Uterus (tissue), 4 donors: ENCODE data around the gene MED26. TPM values are rescaled to one million over a fixed set of nuclear protein-coding genes. Genes with fewer than 3 reads are reported as not detected.

Source experiments
- DNase-seq, 2 donors: peaks; one replicate each; pipeline ENCODE4 v3.0.0-alpha.2; 2019 to 2020
- H3K27ac ChIP-seq, 2 donors: fragments of 200-600 bp; sonication (generic); 1 replicate in 1 of 2; 2 replicates in 1 of 2; pipeline ENCODE4 v1.5.1; 2016 to 2018
- H3K27me3 ChIP-seq, 2 donors: fragments of 200-600 bp; sonication (generic); one replicate each; pipeline ENCODE4 v1.5.1; 2018 to 2019; ENCODE audit warnings: control low read depth in 1 of 2
- H3K36me3 ChIP-seq, 2 donors: fragments of 200-600 bp; sonication (generic); one replicate each; pipeline ENCODE4 v1.5.1; 2019; ENCODE audit warnings: control low read depth in 1 of 2
- H3K4me1 ChIP-seq, 2 donors: fragments of 200-600 bp; sonication (generic); one replicate each; pipeline ENCODE4 v1.5.1; 2018 to 2019; ENCODE audit warnings: control low read depth in 1 of 2
- H3K4me3 ChIP-seq, 2 donors: fragments of 200-600 bp; sonication (generic); 1 replicate in 1 of 2; 2 replicates in 1 of 2; pipeline ENCODE4 v1.5.1; 2018 to 2019; ENCODE audit warnings: mild to moderate bottlenecking in 1 of 2
- H3K9me3 ChIP-seq, 2 donors: fragments of 200-600 bp; sonication (generic); one replicate each; pipeline ENCODE4 v1.5.1; 2019; ENCODE audit warnings: control low read depth in 1 of 2
- POLR2A ChIP-seq, 2 donors: fragments of 450-650 bp; IDR thresholded peaks; one replicate each; pipeline ENCODE4 v1.6.1; 2016; ENCODE audit warnings: antibody characterized with exemption in 2 of 2, mild to moderate bottlenecking in 1 of 2, moderate library complexity in 1 of 2
- intact Hi-C: fragments of 100-400 bp; cut with DNase I; formaldehyde crosslinking; loops from one replicate; pipeline ENCODE4 v1.15.1; 2023; ENCODE audit warnings: low total_unique reads
- total RNA-seq, 4 donors: library from RNA; depleted of rRNA in 3 of 4; stranded (reverse); fragments of >200 nt in 3 of 4; gene quantifications; one replicate each; pipeline versions ENCODE4 v1.1.0 to v1.2.4, GENCODE V29; 2014 to 2023
- TF ChIP-seq, protein P1 (sequence below), 4 experiments: fragments of 200-600 bp in 2 of 4; fragments of 450-650 bp in 2 of 4; sonication (generic) in 2 of 4; IDR thresholded peaks; one replicate each; pipeline ENCODE4 v1.5.1; 2016 to 2019; ENCODE audit warnings: antibody characterized with exemption in 4 of 4, mild to moderate bottlenecking in 2 of 4, moderate library complexity in 1 of 4
- donor health status: DM: yes; HTN: yes; CAD: no.

MED26 gene
- total RNA-seq, 4 donors from 2014 or later: 1.5 to 13.5 (median 3.6) TPM

- no peak for TF ChIP-seq POLR2A (IDR thresholded peaks at IDR 0.05)
- TF ChIP-seq, protein P1, sequence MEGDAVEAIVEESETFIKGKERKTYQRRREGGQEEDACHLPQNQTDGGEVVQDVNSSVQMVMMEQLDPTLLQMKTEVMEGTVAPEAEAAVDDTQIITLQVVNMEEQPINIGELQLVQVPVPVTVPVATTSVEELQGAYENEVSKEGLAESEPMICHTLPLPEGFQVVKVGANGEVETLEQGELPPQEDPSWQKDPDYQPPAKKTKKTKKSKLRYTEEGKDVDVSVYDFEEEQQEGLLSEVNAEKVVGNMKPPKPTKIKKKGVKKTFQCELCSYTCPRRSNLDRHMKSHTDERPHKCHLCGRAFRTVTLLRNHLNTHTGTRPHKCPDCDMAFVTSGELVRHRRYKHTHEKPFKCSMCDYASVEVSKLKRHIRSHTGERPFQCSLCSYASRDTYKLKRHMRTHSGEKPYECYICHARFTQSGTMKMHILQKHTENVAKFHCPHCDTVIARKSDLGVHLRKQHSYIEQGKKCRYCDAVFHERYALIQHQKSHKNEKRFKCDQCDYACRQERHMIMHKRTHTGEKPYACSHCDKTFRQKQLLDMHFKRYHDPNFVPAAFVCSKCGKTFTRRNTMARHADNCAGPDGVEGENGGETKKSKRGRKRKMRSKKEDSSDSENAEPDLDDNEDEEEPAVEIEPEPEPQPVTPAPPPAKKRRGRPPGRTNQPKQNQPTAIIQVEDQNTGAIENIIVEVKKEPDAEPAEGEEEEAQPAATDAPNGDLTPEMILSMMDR (IDR thresholded peaks at IDR 0.05): no peak
- Histone ChIP-seq H3K36me3 (no peaks in the 10 kb centered on the region), H3K27me3 (no peaks in the 10 kb centered on the region), H3K9me3 (no peaks in the 10 kb centered on the region), H3K4me1 (no peaks in the 10 kb centered on the region), H3K4me3 (no peak overlapping the region), H3K27ac (no peak overlapping the region)
- no peak for DNase-seq
- intact Hi-C loops: no loop called here
These were observed 10.7 kb upstream of the MED26 start for GRCh38 chr19:16638666-16639065.

- Histone ChIP-seq H3K9me3 (no peaks in the 10 kb centered on the region), H3K36me3 (no peaks in the 10 kb centered on the region), H3K27me3 (no peaks in the 10 kb centered on the region), H3K4me3 (no peak overlapping the region), H3K27ac (no peak overlapping the region), H3K4me1 (no peaks in the 10 kb centered on the region)
- TF ChIP-seq, protein P1 (IDR thresholded peaks at IDR 0.05): no peak
- no peak for TF ChIP-seq POLR2A (IDR thresholded peaks at IDR 0.05)
- DNase-seq: no peak
- intact Hi-C loops: no loop called here
These were observed 9.5 kb upstream of the MED26 start for GRCh38 chr19:16637535-16637934.

DNA sequence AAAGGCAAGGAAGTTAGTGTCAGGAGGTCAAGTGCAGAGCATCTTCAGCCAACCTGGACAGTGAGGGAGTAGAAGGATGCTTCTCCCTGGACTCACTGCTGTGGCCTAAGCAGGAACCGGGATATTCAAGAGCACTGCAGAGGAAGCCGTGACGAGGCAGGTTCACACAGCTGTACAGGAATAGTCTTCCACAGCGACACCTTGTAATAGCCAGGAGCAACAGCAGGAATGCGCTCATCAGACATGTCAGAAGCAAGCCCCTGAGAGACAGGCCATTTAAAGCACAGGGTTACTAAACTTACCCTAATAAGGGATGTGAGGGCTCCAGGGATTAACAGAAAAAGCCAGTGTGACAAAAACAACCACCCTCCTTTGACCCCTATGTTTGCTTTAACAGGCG lies 3.5 kb upstream of the MED26 start:
- intact Hi-C loops: no loop called here
- DNase-seq: no peak
- H3K36me3 ChIP-seq: no peaks in the 10 kb centered on the region

GRCh38 chr19:16628984-16629691 lies 1.1 kb upstream of the MED26 start:
- peak; percentile 54 to 59 for DNase-seq
- H3K36me3 ChIP-seq: no peaks in the 10 kb centered on the region
- intact Hi-C loops: loop anchor here (5.0 kb wide), 1 partner anchor 47 kb away; no protein-coding TSS in a partner anchor

More for the DNA sequence above, 3.5 kb upstream of the MED26 start:
- TF ChIP-seq, protein P1 (IDR thresholded peaks at IDR 0.05): no peak
- no peak for TF ChIP-seq POLR2A (IDR thresholded peaks at IDR 0.05)
- Histone ChIP-seq H3K4me1 (peaks cover 0 to 7% of the 10 kb centered on the region in 2 donors), H3K9me3 (no peaks in the 10 kb centered on the region), H3K4me3 (no peak overlapping the region), H3K27ac (no peak overlapping the region), H3K27me3 (no peaks in the 10 kb centered on the region)

DNA sequence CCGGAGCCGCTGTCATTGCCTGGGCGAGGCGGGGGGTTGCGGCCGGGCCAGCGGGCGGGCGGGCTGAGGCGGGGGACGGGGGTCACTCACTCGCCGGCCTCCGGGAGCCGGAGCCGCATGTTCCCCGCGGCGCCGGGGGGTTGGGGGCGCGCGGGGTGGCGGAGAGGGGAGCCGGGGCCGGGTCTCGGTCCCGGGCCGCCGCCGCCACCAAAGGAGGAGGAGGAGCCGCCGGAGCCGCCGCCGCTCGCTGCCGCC lies 149 bp downstream of the MED26 start:
- Histone ChIP-seq H3K9me3 (no peaks in the 10 kb centered on the region), H3K36me3 (no peaks in the 10 kb centered on the region), H3K4me3 (peak overlapping the region; percentile 59 to 84), H3K27ac (peak overlapping the region; percentile 84 to 88), H3K4me1 (peaks cover 0 to 7% of the 10 kb centered on the region in 2 donors), H3K27me3 (no peaks in the 10 kb centered on the region)
- no peak for DNase-seq
- TF ChIP-seq POLR2A (IDR thresholded peaks at IDR 0.05): no peak
- TF ChIP-seq, protein P1 (IDR thresholded peaks at IDR 0.05): peak in 1 of 4 experiments; percentile 24
- intact Hi-C loops: loop anchor here (5.0 kb wide), 1 partner anchor 46 kb away; no protein-coding TSS in a partner anchor

More at GRCh38 chr19:16628984-16629691, 1.1 kb upstream of the MED26 start:
- no peak for TF ChIP-seq POLR2A (IDR thresholded peaks at IDR 0.05)
- TF ChIP-seq, protein P1 (IDR thresholded peaks at IDR 0.05): no peak
- H3K27me3 ChIP-seq: no peaks in the 10 kb centered on the region
- H3K4me3 ChIP-seq: peak overlapping the region; percentile 77 to 92
- peaks cover 0 to 7% of the 10 kb centered on the region in 2 donors for H3K4me1 ChIP-seq
- no peaks in the 10 kb centered on the region for H3K9me3 ChIP-seq
- H3K27ac ChIP-seq: peak overlapping the region; percentile 91 to 94
